DND-41 (cell line): Measurements from ENCODE around the gene MELK.

Experiments
- EZH2 ChIP-seq: IDR thresholded peaks from 3 replicates; pipeline ENCODE4 v1.6.1; 2012; ENCODE audit warnings: borderline replicate concordance, low read depth, mild to moderate bottlenecking, moderate library complexity, low read length, inconsistent platforms; ENCODE audit not compliant: severe bottlenecking
- TF ChIP-seq, protein P1 (sequence below): IDR thresholded peaks from 2 replicates; pipeline ENCODE4 v1.5.1; 2012; ENCODE audit warnings: borderline replicate concordance, low read length, moderate library complexity, mild to moderate bottlenecking; ENCODE audit not compliant: poor library complexity, severe bottlenecking; ENCODE audit errors: extremely low read depth

DNA sequence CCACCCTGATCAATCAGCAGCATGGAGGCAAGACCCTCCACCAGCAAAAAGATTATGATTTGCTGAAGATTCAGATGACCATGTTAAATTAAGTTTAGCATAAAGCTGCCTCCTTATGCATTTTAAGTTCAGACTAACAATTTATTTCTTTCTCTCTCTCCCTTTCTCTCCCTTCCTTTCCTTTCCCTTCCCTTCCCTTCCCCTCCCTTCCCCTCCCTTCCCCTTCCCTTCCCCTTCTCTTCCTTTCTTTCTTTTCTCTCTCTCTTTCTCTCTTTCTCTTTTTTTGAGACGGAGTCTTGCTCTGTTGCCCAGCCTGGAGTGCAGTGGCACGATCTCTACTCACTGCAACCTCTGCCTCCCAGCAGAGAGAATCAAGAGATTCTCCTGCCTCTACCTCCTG, 1.4 kb upstream of the MELK start:
- TF ChIP-seq, protein P1, sequence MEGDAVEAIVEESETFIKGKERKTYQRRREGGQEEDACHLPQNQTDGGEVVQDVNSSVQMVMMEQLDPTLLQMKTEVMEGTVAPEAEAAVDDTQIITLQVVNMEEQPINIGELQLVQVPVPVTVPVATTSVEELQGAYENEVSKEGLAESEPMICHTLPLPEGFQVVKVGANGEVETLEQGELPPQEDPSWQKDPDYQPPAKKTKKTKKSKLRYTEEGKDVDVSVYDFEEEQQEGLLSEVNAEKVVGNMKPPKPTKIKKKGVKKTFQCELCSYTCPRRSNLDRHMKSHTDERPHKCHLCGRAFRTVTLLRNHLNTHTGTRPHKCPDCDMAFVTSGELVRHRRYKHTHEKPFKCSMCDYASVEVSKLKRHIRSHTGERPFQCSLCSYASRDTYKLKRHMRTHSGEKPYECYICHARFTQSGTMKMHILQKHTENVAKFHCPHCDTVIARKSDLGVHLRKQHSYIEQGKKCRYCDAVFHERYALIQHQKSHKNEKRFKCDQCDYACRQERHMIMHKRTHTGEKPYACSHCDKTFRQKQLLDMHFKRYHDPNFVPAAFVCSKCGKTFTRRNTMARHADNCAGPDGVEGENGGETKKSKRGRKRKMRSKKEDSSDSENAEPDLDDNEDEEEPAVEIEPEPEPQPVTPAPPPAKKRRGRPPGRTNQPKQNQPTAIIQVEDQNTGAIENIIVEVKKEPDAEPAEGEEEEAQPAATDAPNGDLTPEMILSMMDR, result no peak
- no peak for TF ChIP-seq EZH2
